GM21576 (cell line): ENCODE measurements around the gene BNC2.
"Not testable (repeated sequence)": the region's sequence is repeated elsewhere in the genome, so short reads cannot be mapped to it uniquely, and the experiment has no call there.

Experiments used
- ATAC-seq: cut with Tn5 transposase; IDR thresholded peaks from one replicate; pipeline ENCODE4 v1.9.1; 2021; ENCODE audit warnings: mild to moderate bottlenecking, moderate library complexity; ENCODE audit not compliant: unreplicated experiment

Gene BNC2

DNA sequence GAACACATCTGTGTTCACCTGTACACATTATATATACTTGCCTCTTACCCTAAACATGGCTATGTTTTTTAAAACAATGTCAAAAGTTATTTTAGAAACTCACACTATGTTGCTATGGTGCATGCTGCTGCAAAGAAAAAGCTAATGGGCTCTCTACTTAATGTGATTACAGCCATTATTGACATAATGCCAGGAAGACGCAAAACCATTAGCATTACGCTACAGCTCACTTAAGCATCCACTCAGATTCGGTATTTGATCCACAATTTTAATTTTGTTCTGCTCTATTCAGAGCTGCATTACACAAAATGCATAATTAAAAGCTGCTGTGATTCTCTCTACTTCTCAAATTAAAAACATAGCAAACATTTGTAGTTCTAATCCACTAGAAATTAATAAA is 395.2 kb downstream of the BNC2 start:
- ATAC-seq: no peak

GRCh38 chr9:16469184-16469583 is 401.3 kb downstream of the BNC2 start:
- no peak for ATAC-seq

DNA sequence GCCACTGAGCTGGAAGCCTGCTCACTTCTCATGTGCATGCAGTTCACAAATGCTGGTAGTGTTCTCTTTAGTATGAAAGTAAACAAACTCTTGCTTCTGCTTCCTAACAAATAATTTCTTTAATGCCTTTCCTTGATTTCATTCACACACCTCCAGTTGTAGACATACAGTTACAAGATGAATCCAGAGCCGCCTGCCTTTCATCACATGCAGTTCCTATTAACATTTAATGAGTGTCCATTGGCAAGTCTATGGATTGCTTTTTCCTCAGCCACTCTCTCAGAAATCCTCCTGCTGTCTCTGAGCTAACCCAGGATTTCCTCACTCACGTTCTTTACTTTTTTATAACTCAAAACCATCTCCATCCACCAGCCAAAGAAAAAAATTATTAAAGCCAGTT is 408.6 kb downstream of the BNC2 start:
- no peak for ATAC-seq

DNA sequence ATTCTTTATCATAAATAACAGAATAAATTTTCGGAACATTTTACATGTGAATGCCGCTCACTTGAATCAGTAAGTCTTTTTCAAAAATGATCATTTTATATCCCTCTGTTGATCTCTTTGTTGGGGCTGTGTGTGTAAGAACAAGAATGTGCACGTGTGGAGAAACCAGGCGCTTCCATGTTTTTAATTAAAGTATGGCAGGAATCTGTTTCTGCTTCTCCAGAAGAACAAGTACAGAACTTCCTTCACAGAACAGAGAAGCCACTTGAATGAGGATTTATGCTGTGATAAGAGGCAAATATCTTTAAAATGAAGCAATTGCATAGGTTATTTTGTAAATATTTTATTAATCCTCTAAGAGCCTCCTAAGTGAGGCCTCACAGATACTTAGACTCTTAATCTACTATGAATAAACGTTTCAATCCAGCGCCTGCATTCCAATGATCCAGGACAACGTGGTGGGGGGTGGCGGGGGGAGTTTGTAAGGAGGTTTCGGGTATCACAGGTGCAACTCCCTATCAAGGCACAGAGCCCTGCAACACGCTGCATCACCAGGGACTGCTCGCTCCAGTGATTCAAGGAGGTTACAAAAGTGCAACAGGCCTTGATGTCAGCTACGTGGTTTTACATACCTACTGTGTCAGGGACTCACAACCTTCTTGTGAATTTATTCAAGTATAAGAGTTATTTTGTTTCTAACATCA is 409.2 kb downstream of the BNC2 start:
- no peak for ATAC-seq

DNA sequence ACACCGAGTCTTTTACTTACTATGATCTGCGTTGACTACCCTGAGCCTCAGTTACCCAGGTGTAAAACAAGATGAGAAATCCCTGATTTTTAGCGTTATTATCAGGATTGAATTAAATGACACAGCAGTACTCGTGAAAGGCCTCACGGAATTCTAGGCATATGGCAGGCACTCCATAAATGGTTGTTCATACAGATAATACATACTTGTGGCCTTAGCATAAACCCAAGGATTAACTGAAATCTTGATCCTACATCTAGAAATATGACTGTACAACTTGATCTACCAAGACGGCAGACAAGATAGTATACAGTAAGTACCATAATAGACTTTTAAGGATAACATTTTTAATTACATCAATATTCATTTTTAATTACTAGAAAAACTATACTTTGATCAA is 409.8 kb downstream of the BNC2 start:
- ATAC-seq: no peak

- no peak for ATAC-seq
Measured at GRCh38 chr9:16459421-16460148, 410.9 kb downstream of the BNC2 start.

DNA sequence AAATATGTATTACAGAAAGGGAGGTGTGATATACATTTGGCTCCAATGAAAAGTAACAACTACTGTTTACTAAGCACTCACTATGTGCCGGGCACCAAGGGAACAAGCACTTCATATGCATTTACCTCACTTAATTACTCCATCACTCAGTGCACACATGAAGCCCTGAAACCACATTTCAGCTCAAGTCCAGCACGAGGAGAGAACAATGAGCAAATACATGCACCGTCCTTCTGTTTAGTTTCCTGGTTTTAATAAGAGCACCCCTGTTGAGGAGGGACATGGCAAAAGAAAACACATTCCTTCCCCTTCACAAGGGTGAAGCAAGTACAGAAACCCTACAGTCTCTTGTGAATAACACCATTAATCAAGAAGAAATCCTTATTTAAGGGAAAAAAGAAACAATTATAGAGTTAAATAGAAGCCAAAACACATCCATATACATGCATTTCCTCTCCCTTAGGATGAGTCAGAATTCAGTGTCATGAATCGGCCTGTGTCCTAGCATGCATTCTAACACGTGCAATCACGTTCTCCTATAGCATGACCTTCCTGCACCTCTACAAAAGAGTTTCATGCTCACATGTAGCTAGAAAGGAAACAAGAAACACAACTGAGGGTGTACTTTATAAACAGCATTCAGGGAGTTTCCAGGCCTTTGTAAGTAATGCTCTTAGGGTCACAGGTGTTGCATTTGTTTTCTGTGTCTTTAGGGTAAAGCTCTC is 411.6 kb downstream of the BNC2 start:
- ATAC-seq: no peak

- no peak for ATAC-seq
Measured at GRCh38 chr9:16455842-16456241, 414.6 kb downstream of the BNC2 start.

DNA sequence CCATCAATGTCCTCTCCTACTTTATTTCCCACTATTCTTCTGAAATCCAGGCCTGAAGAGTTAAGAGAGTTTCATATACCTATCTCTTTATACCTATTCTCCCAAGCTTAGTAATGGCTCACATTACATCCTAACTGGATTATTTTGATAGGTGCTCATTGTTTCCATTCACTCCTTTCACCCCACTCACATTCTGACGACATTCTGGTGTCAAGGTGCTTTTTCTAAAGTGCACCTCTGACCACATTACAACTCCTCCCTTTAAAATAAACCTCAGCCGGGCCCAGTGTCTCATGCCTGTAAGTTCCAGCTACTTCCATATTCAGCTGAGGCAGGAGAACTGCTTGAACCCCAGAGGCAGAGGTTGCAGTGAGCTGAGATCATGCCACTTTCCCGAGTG is 417.1 kb downstream of the BNC2 start:
- ATAC-seq: no peak

DNA sequence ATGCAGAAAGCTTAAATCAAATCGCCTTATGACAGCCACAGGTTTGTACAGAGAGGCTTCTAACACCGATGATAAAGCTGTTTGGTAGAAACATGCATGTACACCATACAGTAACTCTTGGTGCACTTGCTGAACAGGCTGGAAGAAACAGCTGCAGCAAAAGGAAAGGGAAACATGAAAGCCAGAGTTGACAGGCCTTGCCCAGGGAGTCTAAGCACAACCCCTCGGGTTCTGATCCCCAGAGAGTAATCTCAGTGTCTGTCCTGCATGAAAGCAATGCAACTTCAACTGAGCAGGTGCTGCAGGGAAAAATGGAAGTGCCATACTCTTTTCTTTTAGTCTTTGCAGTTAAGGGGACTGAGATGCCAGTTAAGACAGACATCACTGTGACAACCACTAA is 419.9 kb downstream of the BNC2 start:
- ATAC-seq: no peak

GRCh38 chr9:16450043-16450442 is 420.4 kb downstream of the BNC2 start:
- no peak for ATAC-seq

DNA sequence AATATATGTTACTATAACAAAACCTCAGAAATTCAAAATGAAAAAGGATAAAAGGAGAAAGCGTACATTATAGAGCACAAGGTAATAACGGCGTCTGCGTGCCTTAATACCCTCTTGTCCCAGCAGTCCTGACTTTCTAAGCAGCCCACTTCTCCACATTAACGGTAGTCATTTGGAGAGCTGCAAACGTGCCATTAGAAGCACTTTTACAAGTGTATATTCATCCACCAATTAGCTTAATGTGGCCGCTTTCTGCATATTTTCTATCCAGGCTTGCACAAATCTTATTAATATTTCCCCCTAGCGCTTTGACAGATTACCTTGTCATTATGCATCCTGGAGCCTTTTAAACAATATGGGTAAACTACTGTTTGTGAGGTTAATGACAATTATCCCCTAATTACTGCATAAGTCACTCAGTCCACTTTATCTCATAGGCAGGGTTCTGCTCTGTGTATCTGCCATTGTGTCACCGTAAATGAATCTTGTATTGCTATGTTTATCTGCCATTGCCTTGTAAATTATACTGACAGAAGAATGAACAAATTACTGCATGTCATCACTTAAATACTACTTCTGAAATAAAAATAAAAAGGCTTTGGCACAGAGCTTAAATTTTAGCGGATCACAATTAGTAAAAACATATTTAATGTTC is 421.3 kb downstream of the BNC2 start:
- ATAC-seq: no peak

DNA sequence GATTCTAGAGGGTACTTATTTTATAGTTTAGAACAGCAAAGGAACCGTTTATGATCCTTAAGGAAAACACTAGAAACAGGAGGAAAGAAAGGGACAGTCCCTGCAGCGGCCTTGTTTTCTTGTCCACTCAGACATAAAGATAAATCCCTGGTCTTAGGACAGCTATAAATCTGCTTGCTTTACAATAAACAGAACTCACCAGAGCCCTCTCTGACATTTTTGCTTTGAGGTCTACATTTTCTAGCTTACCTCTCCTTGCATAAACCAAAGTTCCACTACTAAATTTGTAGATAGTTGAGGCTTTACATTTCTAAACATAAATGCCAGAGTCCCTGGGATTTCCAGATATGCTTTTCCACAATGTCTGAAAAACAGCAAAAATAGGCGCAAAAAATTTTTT is 422.5 kb downstream of the BNC2 start:
- ATAC-seq: no peak

GRCh38 chr9:16446636-16447035 is 423.8 kb downstream of the BNC2 start:
- ATAC-seq: no peak

DNA sequence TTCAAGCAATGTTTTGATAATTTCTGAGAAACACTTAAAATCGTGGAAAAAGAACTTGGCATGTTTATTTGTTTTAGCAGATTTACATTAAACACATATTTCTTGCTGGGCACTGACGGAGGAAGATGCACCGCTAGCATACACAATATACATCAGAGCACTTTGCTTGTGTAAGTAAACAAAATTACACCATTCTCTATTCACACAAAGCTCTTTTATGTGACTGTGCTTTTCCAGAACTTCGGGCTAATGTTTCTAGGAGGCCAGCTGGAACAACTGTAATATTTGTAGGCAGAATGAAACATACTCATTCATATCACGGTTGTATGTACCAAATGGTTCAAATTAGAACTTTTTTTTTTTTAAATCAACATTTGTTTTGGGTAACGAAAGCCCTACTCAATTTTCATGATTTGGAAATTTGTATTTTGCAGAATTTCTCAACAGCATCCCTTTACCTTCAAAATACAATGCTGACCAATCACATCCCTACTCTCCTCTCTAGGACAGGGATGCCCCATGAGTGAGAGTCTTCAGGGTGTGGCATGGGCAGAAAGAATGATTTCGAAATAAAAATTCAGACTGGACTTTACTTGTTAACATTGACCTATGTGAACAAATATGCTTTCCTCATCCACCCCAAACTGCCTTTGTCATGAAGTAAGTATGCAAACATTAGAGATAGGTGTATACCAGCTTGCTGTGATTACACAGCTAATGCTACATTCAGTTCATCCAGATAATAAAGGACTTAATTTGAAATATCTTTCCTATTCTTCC is 425.1 kb downstream of the BNC2 start:
- ATAC-seq: no peak

- ATAC-seq: no peak
Measured at GRCh38 chr9:16442622-16443021, 427.8 kb downstream of the BNC2 start.

DNA sequence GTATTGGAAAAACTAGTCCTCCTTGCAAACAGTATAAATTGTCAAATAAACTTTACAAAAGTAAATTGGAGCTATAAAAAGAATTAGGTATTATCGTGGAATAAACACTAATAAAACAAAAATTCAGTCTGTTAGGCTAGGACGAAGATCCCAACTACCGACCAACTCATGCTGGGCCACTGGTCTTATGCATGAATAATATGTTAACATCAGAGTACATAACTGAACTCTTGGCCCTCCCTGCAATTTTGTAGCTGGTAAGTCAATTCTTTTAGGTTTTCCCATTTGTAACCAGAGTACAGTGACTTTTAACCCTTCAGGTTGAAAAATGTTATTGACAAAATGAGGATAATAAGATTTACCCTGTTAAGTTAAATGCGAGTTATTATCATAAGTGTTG is 428.7 kb downstream of the BNC2 start:
- no peak for ATAC-seq

GRCh38 chr9:16438831-16439230 is 431.6 kb downstream of the BNC2 start:
- ATAC-seq: not testable (repeated sequence)

GRCh38 chr9:16436545-16436944 is 433.9 kb downstream of the BNC2 start:
- no peak for ATAC-seq

DNA sequence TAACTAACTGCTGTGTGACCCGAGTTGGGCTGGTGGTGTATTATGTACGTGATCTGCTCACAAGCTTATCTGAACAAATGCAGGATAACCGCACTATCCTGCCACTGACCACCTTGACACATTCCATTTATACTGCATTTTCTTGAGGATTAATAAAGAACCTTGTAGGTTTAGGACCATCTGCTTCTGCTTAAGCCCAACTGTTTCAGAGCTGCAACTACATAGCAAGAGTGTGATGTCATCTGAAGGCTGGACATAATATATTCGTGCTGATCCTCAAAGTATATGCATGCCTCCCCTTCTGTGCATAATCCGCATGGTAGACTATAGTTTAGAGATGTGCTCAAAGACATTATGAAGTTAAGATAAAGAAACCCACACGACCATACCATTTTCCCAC is 435.9 kb downstream of the BNC2 start:
- no peak for ATAC-seq

DNA sequence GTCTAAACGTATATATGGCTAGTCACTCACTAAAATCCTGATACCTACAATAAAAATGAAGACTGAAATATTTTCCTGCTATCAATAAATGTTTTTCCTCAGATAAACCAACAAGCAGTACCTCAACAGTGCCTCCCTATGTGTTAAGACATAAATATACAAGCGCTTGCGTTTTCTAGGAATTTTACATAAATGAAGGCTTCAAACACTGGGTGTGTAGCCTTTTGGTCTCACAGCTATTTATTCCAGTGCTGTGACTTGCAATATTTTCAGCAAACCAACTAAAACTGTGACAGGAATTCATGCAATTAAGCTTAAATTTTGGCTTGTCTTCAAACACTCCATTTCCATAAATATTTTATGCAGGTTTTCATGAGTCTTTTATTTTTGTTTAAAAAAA is 437.0 kb downstream of the BNC2 start:
- no peak for ATAC-seq
